Heart left ventricle (tissue), 13 donors: Measurements from ENCODE around the gene MYH11.

ENCODE experiments used
- CTCF ChIP-seq, 12 donors: fragments of 200-600 bp; sonication (generic) in 4 of 12; IDR thresholded peaks; one replicate each; pipeline versions ENCODE4 v1.5.0 to v1.8.0; 2018 to 2022; ENCODE audit warnings: antibody characterized with exemption in 12 of 12, mild to moderate bottlenecking in 5 of 12
- POLR2A ChIP-seq, 2 donors: fragments of 450-650 bp; IDR thresholded peaks; one replicate each; pipeline ENCODE4 v1.6.1; 2017; ENCODE audit warnings: antibody characterized with exemption in 2 of 2, mild to moderate bottlenecking in 2 of 2, moderate library complexity in 2 of 2
- donor health status: ischemic (EF 13 %, LVEDD 7.1; RV severe dilation, severe dysfunction).
- donor health status: DM: no; HTN: yes; CAD: no.
- donor health status: DM: no; HTN: no; CAD: no.
- donor health status: ischemic (EF 25% LVEDD 6.9; RV normal size, moderate dysfunction).
- donor health status: ischemic (EF 25% LVEDD 5.7; RV mildly dilated, moderate dysfunction).
- donor health status: ischemic (EF 35%, LVEDD 5.7; RV mildly dilated, moderate dysfunction).
- donor health status: nonischemic (EF 11% LVEDD 7.7; RV severe dilation, severe dysfunction).
- donor health status: DM: yes; HTN: yes; CAD: no.
- donor health status: PGD.
- donor health status: ischemic (EF 29% LVEDD 5.4; RV normal size, mild dysfunction).
- donor health status: nonischemic (EF 23%, LVEDD 6.1; RV moderate dilation, normal function).

GRCh38 chr16:15853021-15853420, 3.8 kb downstream of the MYH11 start:
- TF ChIP-seq POLR2A (IDR thresholded peaks at IDR 0.05): no peak
- TF ChIP-seq CTCF (IDR thresholded peaks at IDR 0.05): no peak
